IMR-90 (cell line): Measurements from ENCODE around the gene CDON. TPM values are rescaled to one million over a fixed set of nuclear protein-coding genes. Genes with fewer than 3 reads are reported as not detected.

Experiments
- ATAC-seq: fragments of 200-7000 bp; cut with Tn5 transposase; 2 replicates; pipeline ENCODE4 v1.9.1; 2020; ENCODE audit warnings: low read depth, mild to moderate bottlenecking, moderate library complexity
- BruUV-seq: library from RNA; stranded (reverse); fragments of 400-500 nt; replicated peaks from 2 replicates; lab custom pipeline; 2021; lab: Mats Ljungman, UMichigan
- CTCF ChIA-PET: fragments of 300-600 bp; formaldehyde crosslinking; extraction: SDS; loops from one replicate; lab custom pipeline; 2021; ENCODE audit warnings: antibody characterized with exemption; lab: Yijun Ruan, JAX
- POLR2A ChIA-PET: fragments of 300-600 bp; sonication (Branson Sonifier 250); formaldehyde crosslinking; loops from one replicate; lab custom pipeline; 2022; ENCODE audit warnings: antibody characterized with exemption; ENCODE audit not compliant: unreplicated experiment; lab: Charles Lee
- DNase-seq: peaks from one replicate; pipeline ENCODE4 v3.0.0; 2013
- H2AFZ ChIP-seq: replicated peaks from 2 replicates; pipeline ENCODE3; 2013; ENCODE audit warnings: low read length, mild to moderate bottlenecking; ENCODE audit not compliant: poor library complexity
- H2AK5ac ChIP-seq: 2 replicates; pipeline ENCODE4 v1.6.1; 2013; ENCODE audit warnings: low read depth, low read length, inconsistent platforms
- H2AK9ac ChIP-seq: replicated peaks from 2 replicates; pipeline ENCODE3; 2013; ENCODE audit warnings: mild to moderate bottlenecking, low read depth, low read length, moderate library complexity; ENCODE audit not compliant: poor library complexity
- H2BK120ac ChIP-seq: 2 replicates; pipeline ENCODE4 v1.6.1; 2013; ENCODE audit warnings: low read depth, low read length, inconsistent platforms
- H2BK15ac ChIP-seq: 3 replicates; pipeline ENCODE4 v1.6.1; 2013; ENCODE audit warnings: low read depth, low read length, inconsistent platforms
- H2BK20ac ChIP-seq: 2 replicates; pipeline ENCODE4 v1.6.1; 2013; ENCODE audit warnings: low read depth, mild to moderate bottlenecking, inconsistent platforms, low read length, moderate library complexity
- H2BK5ac ChIP-seq: 2 replicates; pipeline ENCODE4 v1.6.1; 2013; ENCODE audit warnings: mild to moderate bottlenecking, low read depth, low read length, inconsistent platforms; ENCODE audit not compliant: poor library complexity, severe bottlenecking
- H3K14ac ChIP-seq: replicated peaks from 2 replicates; pipeline ENCODE4 v1.6.1; 2013; ENCODE audit warnings: low read depth, low read length, inconsistent platforms
- H3K18ac ChIP-seq: 2 replicates; pipeline ENCODE4 v1.6.1; 2013; ENCODE audit warnings: low read depth, low read length, control low read depth
- H3K23ac ChIP-seq: 2 replicates; pipeline ENCODE4 v1.6.1; 2013; ENCODE audit warnings: low read depth, low read length, inconsistent platforms
- H3K27ac ChIP-seq: 2 replicates; pipeline ENCODE4 v1.5.1; 2013; ENCODE audit warnings: mild to moderate bottlenecking, control low read depth, low read length; ENCODE audit not compliant: insufficient read depth
- H3K27me3 ChIP-seq: 2 replicates; pipeline ENCODE4 v1.6.1; 2013; ENCODE audit warnings: low read length; ENCODE audit not compliant: control insufficient read depth, insufficient read depth
- H3K36me3 ChIP-seq: 2 replicates; pipeline ENCODE4 v1.6.1; 2013; ENCODE audit warnings: low read length, mixed read lengths; ENCODE audit not compliant: control insufficient read depth, insufficient read depth
- H3K4ac ChIP-seq: 2 replicates; pipeline ENCODE4 v1.6.1; 2013; ENCODE audit warnings: low read depth, low read length, inconsistent platforms
- H3K4me1 ChIP-seq: 2 replicates; pipeline ENCODE4 v1.6.1; 2013; ENCODE audit warnings: low read length, mixed read lengths; ENCODE audit not compliant: control insufficient read depth, insufficient read depth
- H3K4me2 ChIP-seq: 2 replicates; pipeline ENCODE4 v1.6.1; 2013; ENCODE audit warnings: low read depth, mild to moderate bottlenecking, control low read depth, low read length, moderate library complexity
- H3K4me3 ChIP-seq: 2 replicates; pipeline ENCODE4 v1.5.1; 2013; ENCODE audit warnings: low read depth, mild to moderate bottlenecking, control low read depth, low read length, moderate library complexity; ENCODE audit not compliant: insufficient read depth
- H3K56ac ChIP-seq: 2 replicates; pipeline ENCODE4 v1.6.1; 2013; ENCODE audit warnings: low read length, inconsistent platforms; ENCODE audit not compliant: insufficient read depth; ENCODE audit errors: extremely low read depth
- H3K79me1 ChIP-seq, 2 experiments: 2 replicates each; pipeline ENCODE4 v1.6.1; 2013; ENCODE audit warnings: low read length in 2 of 2, inconsistent platforms in 1 of 2, low read depth in 1 of 2
- H3K9ac ChIP-seq: 2 replicates; pipeline ENCODE4 v1.6.1; 2013; ENCODE audit warnings: low read depth, low read length, control low read depth
- H3K9me1 ChIP-seq: 2 replicates; pipeline ENCODE4 v1.6.1; 2013; ENCODE audit warnings: low read length, inconsistent platforms; ENCODE audit not compliant: insufficient read depth
- H3K9me3 ChIP-seq: 2 replicates; pipeline ENCODE4 v1.6.1; 2013; ENCODE audit warnings: low read length; ENCODE audit not compliant: control insufficient read depth, insufficient read depth
- H4K20me1 ChIP-seq: 2 replicates; pipeline ENCODE4 v1.6.1; 2013; ENCODE audit warnings: low read length, inconsistent platforms; ENCODE audit not compliant: insufficient read depth
- H4K5ac ChIP-seq: 2 replicates; pipeline ENCODE4 v1.6.1; 2013; ENCODE audit warnings: mild to moderate bottlenecking, low read depth, low read length, control low read depth
- H4K8ac ChIP-seq, 2 experiments: 2 replicates each; pipeline ENCODE4 v1.6.1; 2013; ENCODE audit warnings: low read depth in 2 of 2, low read length in 2 of 2, control low read depth in 1 of 2, inconsistent platforms in 1 of 2
- H4K91ac ChIP-seq: 2 replicates; pipeline ENCODE4 v1.6.1; 2013; ENCODE audit warnings: low read depth, low read length, inconsistent platforms; ENCODE audit not compliant: insufficient read depth
- BHLHE40 ChIP-seq: fragments of 150-350 bp; IDR thresholded peaks from 2 replicates; pipeline ENCODE4 v1.6.1; 2016; ENCODE audit warnings: mild to moderate bottlenecking, low read depth, low read length
- CEBPB ChIP-seq: IDR thresholded peaks from 2 replicates; pipeline ENCODE4 v1.6.1; 2012; ENCODE audit warnings: low read depth, low read length, improper control_type of control experiment
- CHD1 ChIP-seq: IDR thresholded peaks from 2 replicates; pipeline ENCODE4 v1.6.1; 2012; ENCODE audit warnings: low read depth, low read length, improper control_type of control experiment
- FOS ChIP-seq: fragments of 150-350 bp; IDR thresholded peaks from 2 replicates; pipeline ENCODE4 v1.6.1; 2016; ENCODE audit warnings: low read depth, low read length
- MAFK ChIP-seq: IDR thresholded peaks from 2 replicates; pipeline ENCODE4 v1.6.1; 2012; ENCODE audit warnings: low read depth, low read length, improper control_type of control experiment
- MAZ ChIP-seq: IDR thresholded peaks from 2 replicates; pipeline ENCODE4 v1.6.1; 2012; ENCODE audit warnings: low read depth, mild to moderate bottlenecking, low read length, improper control_type of control experiment, moderate library complexity, borderline replicate concordance
- MXI1 ChIP-seq: IDR thresholded peaks from 2 replicates; pipeline ENCODE4 v1.6.1; 2012; ENCODE audit warnings: low read depth, mild to moderate bottlenecking, low read length, moderate library complexity, borderline replicate concordance
- NFE2L2 ChIP-seq: fragments of 150-350 bp; IDR thresholded peaks from 2 replicates; pipeline ENCODE4 v1.6.1; 2016; ENCODE audit warnings: low read depth, mild to moderate bottlenecking, low read length
- POLR2A ChIP-seq: IDR thresholded peaks from 2 replicates; pipeline ENCODE4 v1.6.1; 2012; ENCODE audit warnings: mild to moderate bottlenecking, low read depth, low read length
- RAD21 ChIP-seq: IDR thresholded peaks from 2 replicates; pipeline ENCODE4 v1.6.1; 2012; ENCODE audit warnings: low read length, improper control_type of control experiment
- RCOR1 ChIP-seq: IDR thresholded peaks from 2 replicates; pipeline ENCODE4 v1.6.1; 2012; ENCODE audit warnings: mild to moderate bottlenecking, low read length, improper control_type of control experiment; ENCODE audit not compliant: insufficient replicate concordance
- RFX5 ChIP-seq: IDR thresholded peaks from 2 replicates; pipeline ENCODE4 v1.8.0; 2012; ENCODE audit warnings: low read depth, mild to moderate bottlenecking, low read length, moderate library complexity
- SMC3 ChIP-seq: fragments of 150-350 bp; IDR thresholded peaks from 2 replicates; pipeline ENCODE4 v1.6.1; 2016; ENCODE audit warnings: low read depth, mild to moderate bottlenecking, antibody characterized with exemption, low read length, moderate library complexity
- WGBS, 2 experiments: methylation state at CpG; one replicate each; pipeline versions ENCODE4 v1.1.5 to v1.1.7; 2013; ENCODE audit warnings: missing lambda C conversion rate in 2 of 2; ENCODE audit not compliant: insufficient read length in 1 of 2; ENCODE audit errors: extremely low coverage in 2 of 2; 5-methylcytosine and 5-hydroxymethylcytosine counted together
- dilution Hi-C: fragments of 300-500 bp; cut with HindIII; formaldehyde crosslinking; loops from one replicate; pipeline ENCODE4 v1.14.3; 2018; ENCODE audit warnings: low sequenced_read_pairs; ENCODE audit not compliant: unreplicated experiment
- in situ Hi-C: fragments of 300-500 bp; cut with MboI; formaldehyde crosslinking; loops from 3 replicates; pipeline ENCODE4 v1.14.3; 2019; ENCODE audit warnings: low sequenced_read_pairs, inconsistent platforms, mixed read lengths
- intact Hi-C: fragments of 100-400 bp; cut with micrococcal nuclease; formaldehyde crosslinking; loops from 2 replicates; pipeline ENCODE4 v1.10.0; 2022
- polyA plus RNA-seq, 3 experiments: library from polyadenylated mRNA; depleted of rRNA; stranded (reverse); fragments of >200 nt; gene quantifications; 2 replicates each; pipeline ENCODE4 v1.2.3, GENCODE V29; 2012; ENCODE audit warnings: low replicate concordance in 1 of 3
- total RNA-seq: library from RNA; depleted of rRNA; stranded (reverse); fragments of >200 nt; gene quantifications from 2 replicates; pipeline ENCODE4 v1.2.3, GENCODE V29; 2012
- TF ChIP-seq, protein P1 (sequence below): fragments of 150-350 bp; IDR thresholded peaks from 2 replicates; pipeline ENCODE4 v1.6.1; 2017; ENCODE audit warnings: mild to moderate bottlenecking, antibody characterized with exemption, low read length, low read depth
- TF ChIP-seq, protein P2 (sequence below): conservative IDR thresholded peaks from 2 replicates; pipeline ENCODE4 v1.5.1; 2012; ENCODE audit warnings: mild to moderate bottlenecking, low read depth, low read length, improper control_type of control experiment
- TF ChIP-seq, protein P3 (sequence below): fragments of 150-350 bp; IDR thresholded peaks from 2 replicates; pipeline ENCODE4 v1.6.1; 2016; ENCODE audit warnings: low read depth, mild to moderate bottlenecking, low read length, moderate library complexity, borderline replicate concordance

Gene CDON
- total and polyA plus RNA-seq, 2 of the 4 experiments (the other 2 are of a cell fraction) = 1.2 to 3.8 TPM

DNA sequence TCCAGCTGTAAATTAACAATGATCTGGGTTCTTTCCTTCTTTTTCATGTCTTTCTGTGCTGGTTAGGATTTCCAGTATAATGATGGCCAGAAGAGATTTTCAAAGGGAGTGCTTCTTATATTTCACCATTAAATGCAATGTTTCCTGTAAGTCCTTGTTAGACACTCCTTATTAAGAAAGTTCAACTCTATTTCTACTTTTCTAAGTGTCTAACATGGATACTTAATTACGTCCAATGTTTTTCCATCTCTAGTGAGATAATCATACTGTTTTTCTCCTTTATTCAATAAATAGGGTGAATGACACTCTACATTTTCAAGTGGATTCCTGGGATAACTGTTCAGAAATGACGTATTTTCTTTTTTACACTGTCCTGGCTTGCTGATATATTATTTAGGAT lies 49.8 kb downstream of the CDON start:
- Histone ChIP-seq H2BK15ac (no peak overlapping the region), H3K18ac (no peak overlapping the region), H4K91ac (no peak overlapping the region), H2AFZ (no peak overlapping the region), H2BK20ac (no peak overlapping the region), H4K20me1 (no peaks in the 10 kb centered on the region), H3K14ac (no peak overlapping the region), H3K9me3 (no peaks in the 10 kb centered on the region), H2AK9ac (no peak overlapping the region), H3K4me3 (no peak overlapping the region), H3K36me3 (no peaks in the 10 kb centered on the region), H3K9ac (no peak overlapping the region), H4K5ac (no peak overlapping the region), H2BK120ac (no peak overlapping the region), H2BK5ac (no peak overlapping the region), H2AK5ac (no peak overlapping the region), H4K8ac (no peak overlapping the region), H3K56ac (no peak overlapping the region), H3K27ac (no peak overlapping the region), H3K4me1 (no peaks in the 10 kb centered on the region), H3K4me2 (no peak overlapping the region), H3K4ac (no peak overlapping the region), H3K23ac (no peak overlapping the region), H3K79me1 (no peaks in the 10 kb centered on the region), H3K9me1 (no peaks in the 10 kb centered on the region), H3K27me3 (peaks cover 2% of the 10 kb centered on the region)
- dilution Hi-C loops (no loop called here), intact Hi-C loops (loop anchor here (5.0 kb wide), 1 partner anchor 34 kb away; no protein-coding TSS in a partner anchor), in situ Hi-C loops (no loop called here)
- POLR2A ChIA-PET = no interaction called here
- no CpG with 5 or more reads among the region's 2 CpGs for WGBS, 2 experiments
- ATAC-seq (no peak), DNase-seq (no peak)
- TF ChIP-seq MAZ (no peak), RFX5 (no peak), FOS (no peak), RCOR1 (no peak), MAFK (no peak), RAD21 (no peak), BHLHE40 (no peak), MXI1 (no peak), POLR2A (no peak), CHD1 (no peak), NFE2L2 (no peak), CEBPB (no peak), SMC3 (no peak)
- TF ChIP-seq, protein P1, sequence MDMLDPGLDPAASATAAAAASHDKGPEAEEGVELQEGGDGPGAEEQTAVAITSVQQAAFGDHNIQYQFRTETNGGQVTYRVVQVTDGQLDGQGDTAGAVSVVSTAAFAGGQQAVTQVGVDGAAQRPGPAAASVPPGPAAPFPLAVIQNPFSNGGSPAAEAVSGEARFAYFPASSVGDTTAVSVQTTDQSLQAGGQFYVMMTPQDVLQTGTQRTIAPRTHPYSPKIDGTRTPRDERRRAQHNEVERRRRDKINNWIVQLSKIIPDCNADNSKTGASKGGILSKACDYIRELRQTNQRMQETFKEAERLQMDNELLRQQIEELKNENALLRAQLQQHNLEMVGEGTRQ = no peak
- TF ChIP-seq, protein P2, sequence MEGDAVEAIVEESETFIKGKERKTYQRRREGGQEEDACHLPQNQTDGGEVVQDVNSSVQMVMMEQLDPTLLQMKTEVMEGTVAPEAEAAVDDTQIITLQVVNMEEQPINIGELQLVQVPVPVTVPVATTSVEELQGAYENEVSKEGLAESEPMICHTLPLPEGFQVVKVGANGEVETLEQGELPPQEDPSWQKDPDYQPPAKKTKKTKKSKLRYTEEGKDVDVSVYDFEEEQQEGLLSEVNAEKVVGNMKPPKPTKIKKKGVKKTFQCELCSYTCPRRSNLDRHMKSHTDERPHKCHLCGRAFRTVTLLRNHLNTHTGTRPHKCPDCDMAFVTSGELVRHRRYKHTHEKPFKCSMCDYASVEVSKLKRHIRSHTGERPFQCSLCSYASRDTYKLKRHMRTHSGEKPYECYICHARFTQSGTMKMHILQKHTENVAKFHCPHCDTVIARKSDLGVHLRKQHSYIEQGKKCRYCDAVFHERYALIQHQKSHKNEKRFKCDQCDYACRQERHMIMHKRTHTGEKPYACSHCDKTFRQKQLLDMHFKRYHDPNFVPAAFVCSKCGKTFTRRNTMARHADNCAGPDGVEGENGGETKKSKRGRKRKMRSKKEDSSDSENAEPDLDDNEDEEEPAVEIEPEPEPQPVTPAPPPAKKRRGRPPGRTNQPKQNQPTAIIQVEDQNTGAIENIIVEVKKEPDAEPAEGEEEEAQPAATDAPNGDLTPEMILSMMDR = no peak
- TF ChIP-seq, protein P3, sequence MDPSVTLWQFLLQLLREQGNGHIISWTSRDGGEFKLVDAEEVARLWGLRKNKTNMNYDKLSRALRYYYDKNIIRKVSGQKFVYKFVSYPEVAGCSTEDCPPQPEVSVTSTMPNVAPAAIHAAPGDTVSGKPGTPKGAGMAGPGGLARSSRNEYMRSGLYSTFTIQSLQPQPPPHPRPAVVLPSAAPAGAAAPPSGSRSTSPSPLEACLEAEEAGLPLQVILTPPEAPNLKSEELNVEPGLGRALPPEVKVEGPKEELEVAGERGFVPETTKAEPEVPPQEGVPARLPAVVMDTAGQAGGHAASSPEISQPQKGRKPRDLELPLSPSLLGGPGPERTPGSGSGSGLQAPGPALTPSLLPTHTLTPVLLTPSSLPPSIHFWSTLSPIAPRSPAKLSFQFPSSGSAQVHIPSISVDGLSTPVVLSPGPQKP = no peak
- CTCF ChIA-PET = no interaction called here
- BruUV-seq = no TSS peak
